Gastrocnemius medialis (tissue), 4 donors: ENCODE measurements around the gene NFIA.

Experiments used
- CTCF ChIP-seq, 5 experiments: fragments of 450-650 bp in 3 of 5; fragments of 200-600 bp in 2 of 5; sonication (generic) in 2 of 5; IDR thresholded peaks in 4 of 5; conservative IDR thresholded peaks in 1 of 5; 1 replicate in 4 of 5; 2 replicates in 1 of 5; pipeline ENCODE4 v1.5.1; 2016 to 2019; ENCODE audit warnings: antibody characterized with exemption in 5 of 5, mild to moderate bottlenecking in 3 of 5, moderate library complexity in 3 of 5
- POLR2A ChIP-seq, 2 donors: fragments of 450-650 bp; IDR thresholded peaks; one replicate each; pipeline ENCODE4 v1.6.1; 2017; ENCODE audit warnings: antibody characterized with exemption in 2 of 2, mild to moderate bottlenecking in 2 of 2, moderate library complexity in 2 of 2

GRCh38 chr1:61171346-61171745, 89.0 kb downstream of the NFIA start:
- TF ChIP-seq POLR2A (IDR thresholded peaks at IDR 0.05) (no peak), CTCF (IDR thresholded peaks at IDR 0.05 in 4 of 5, conservative IDR thresholded peaks at IDR 0.05 in 1 of 5) (no peak)
